ENCODE results near the gene TDRD3. TPM values are rescaled to one million over a fixed set of nuclear protein-coding genes. Genes with fewer than 3 reads are reported as not detected.

Gene TDRD3
- total RNA-seq, 1 donor from 2014 or later, result 8.2 TPM

- no peak for DNase-seq (ENCODE audit: low read depth)
- no peak overlapping the region for H3K4me3 ChIP-seq (ENCODE audit: low read depth, low read length)
- no peak for TF ChIP-seq CTCF (conservative IDR thresholded peaks at IDR 0.05; ENCODE audit: low read depth, low read length)
Observed at GRCh38 chr13:60623151-60623550, 226.1 kb downstream of the TDRD3 start.

Other genes with a start within 250 kb of the TDRD3 start
- 48.0 and 49.6 TPM in 2 replicates for gene DIAPH3, start 233.3 kb upstream of the TDRD3 start, total RNA-seq